ENCODE results near the gene MGST2.
"Not testable (repeated sequence)": the region's sequence is repeated elsewhere in the genome, so short reads cannot be mapped to it uniquely, and the experiment has no call there.

MGST2 gene

DNA sequence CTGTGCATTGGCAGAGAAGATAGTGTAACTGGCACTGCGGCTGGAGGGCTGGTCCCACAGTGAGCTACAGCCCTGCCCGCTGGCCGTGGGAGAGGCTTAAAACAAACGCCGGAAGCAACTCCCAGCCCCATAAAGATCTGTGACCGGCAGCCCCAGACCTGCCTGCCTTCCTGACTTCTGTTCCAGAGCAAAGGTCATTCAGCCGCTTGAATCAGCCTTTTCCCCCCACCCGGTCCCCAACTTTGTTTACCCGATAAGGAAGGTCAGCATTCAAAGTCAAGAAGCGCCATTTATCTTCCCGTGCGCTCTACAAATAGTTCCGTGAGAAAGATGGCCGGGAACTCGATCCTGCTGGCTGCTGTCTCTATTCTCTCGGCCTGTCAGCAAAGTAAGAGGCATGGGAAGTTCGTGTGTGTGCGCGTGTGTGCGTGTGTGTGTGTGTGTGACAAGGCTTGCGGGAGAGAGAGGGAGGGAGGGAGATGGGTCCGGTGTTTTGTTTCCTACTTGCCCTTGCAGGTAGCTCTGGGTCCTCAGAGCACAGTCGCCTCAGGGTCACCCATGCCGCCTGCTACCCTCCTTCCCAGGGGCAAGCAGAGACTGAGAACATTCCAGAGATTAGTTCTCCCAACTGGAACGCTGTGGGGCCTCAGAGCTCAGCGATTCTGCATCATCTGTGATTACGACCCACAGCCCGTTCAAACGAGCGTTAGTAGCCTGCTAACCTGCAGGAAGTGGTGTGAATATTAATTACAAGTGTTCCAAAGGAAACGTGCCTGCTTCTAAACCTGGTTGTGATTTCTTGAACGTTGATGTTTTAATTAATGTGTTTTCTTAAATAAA lies at the start of gene MGST2:
MGST2 (plus strand) TSS at position 130 of the 840 bp plus-strand sequence; CDS start at position 331, 201 bp downstream.
- no peak for FAIRE-seq

DNA sequence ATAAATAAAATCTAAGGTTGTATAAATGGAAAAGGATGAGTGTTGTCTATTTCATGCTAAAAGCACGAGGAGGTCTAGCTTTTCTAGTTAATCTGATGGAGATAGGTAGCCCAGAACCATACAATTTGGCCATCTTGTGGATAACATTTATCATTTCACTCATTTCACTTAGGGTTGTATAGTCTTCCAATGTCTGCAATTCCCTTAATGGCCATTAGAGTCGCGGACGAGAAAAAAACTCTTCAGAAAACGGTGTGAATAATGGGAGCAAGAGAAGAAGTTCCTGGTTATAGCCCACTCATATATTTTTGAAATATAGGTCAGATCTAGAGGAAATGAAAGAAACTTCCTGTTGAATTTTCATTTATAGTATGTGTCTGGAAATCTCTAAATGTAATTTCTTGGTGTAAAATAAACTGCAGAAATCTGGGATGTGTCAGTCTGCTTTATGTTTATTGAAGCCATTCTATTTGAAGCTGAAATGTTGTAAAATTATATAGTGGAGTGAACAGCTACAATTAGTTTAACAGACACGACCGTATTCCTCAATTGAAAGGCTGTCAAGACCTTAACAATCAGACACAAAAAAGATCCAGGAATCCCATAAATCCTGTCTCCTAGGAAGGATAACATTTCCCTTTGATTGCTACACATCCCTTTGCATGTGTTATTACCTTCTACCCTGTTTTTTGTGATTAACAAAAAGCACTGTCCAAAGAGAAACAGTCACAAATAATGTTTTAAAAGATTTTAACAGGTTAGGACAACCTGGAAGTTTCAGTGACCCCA lies 47.7 kb upstream of the MGST2 start:
- peak; percentile 63 for FAIRE-seq

DNA sequence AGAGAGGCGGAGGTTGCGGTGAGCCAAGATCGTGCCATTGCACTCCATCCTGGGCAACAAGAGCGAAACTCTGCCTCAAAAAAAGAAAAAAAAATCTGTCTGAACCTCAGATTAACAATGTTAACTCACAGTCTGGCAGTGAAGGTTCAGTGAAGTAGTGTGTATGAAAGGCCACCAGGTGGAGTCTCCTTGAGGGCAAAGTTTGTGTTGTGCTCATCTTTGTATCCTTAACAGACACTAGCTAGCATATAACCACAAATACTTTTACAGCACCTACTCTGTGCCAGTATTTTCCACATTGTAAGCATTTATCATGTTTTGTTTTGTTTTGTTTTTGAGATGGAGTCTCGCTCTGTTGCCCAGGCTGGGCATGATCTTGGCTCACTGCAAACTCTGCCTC lies 46.0 kb upstream of the MGST2 start:
- no peak for FAIRE-seq

DNA sequence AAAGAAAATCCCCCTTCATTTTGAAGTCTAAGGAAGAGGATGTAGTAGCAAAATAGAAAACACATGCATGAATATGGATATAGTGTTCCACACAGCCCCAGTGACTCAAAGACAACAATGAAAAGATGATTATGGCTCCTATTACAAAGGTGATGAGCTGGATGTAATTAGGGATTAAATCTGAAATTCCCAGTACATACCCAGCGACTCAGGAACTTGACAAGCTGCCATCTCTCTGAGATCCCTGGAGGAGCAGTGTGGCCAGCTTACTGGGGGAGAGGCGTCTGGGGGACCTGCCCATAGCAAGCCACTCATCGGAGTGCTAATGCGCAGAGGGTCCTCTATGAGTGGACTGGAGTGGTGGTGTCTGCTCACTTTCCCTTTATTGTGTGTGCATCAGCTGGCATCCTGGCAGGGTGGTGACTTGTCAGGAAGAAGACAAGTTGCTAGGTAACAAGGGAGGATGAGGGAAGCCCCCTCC lies 42.7 kb upstream of the MGST2 start:
- FAIRE-seq = no peak

DNA sequence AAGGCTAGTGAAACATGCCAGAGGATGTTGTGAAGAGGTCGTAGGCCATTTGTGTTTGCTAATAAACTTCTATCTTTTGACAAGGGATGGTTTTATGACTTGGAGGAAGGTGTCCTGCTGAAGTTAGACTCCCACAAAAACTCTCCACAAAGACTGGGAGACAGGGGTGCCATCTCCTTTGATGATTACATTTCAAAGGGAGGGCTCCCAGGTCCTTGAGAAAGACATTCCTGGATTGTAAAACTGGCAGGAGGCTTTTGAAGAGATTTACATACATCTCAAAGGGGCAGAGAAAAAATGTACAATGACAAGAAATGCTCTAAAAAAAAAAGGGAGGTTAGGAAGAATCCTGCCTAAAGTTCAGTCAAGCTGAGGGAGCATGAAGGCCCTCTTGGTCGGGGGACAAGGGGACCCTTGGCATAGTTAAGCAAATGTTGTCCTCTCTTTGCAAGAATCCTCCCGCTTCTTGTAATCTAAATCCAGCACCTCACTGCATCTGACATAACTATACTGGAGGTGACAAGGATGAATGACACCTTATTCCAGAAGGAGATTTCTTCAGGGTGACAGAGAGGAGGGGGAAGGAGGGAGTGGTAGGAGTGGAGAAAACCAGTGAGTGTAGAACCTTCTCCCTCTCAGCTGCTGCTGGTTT lies 41.1 kb upstream of the MGST2 start:
- FAIRE-seq = no peak

DNA sequence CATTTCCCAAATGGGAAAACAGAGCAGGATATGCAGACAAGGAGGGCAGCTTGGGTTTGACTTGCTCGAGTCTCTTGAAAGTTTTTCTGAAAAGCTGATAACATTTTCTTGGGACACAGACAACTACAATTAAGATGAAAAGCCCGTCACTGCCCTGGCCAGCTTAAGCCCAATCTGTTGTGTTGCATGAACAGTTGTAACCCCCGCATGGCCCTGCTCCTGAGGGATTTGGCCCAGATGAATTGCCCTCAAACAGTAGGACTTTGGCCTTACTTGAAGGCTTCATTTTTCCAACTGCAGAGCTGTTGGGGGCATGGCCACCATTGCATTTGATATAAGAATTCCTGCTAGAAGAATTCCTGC lies 40.5 kb upstream of the MGST2 start:
- FAIRE-seq = no peak

DNA sequence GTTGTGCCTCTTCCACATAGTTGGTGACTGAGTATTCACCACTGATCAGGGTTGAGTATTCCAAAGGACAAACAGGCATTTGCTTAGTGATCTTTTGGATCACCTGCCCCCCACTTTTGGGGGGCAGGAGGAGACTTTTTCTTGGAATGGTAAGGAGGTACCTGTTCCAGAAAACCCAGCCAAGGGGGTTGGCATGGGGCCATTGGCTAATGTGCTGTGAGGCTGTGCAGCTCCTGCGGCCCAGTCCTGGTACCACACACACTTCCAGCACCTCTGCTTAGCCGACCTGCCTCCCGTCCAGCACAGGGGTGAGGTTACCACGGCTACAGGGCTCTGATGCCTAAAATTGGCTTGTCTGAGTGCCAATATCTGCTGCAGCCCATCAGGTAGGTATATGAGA lies 40.1 kb upstream of the MGST2 start:
- no peak for FAIRE-seq

DNA sequence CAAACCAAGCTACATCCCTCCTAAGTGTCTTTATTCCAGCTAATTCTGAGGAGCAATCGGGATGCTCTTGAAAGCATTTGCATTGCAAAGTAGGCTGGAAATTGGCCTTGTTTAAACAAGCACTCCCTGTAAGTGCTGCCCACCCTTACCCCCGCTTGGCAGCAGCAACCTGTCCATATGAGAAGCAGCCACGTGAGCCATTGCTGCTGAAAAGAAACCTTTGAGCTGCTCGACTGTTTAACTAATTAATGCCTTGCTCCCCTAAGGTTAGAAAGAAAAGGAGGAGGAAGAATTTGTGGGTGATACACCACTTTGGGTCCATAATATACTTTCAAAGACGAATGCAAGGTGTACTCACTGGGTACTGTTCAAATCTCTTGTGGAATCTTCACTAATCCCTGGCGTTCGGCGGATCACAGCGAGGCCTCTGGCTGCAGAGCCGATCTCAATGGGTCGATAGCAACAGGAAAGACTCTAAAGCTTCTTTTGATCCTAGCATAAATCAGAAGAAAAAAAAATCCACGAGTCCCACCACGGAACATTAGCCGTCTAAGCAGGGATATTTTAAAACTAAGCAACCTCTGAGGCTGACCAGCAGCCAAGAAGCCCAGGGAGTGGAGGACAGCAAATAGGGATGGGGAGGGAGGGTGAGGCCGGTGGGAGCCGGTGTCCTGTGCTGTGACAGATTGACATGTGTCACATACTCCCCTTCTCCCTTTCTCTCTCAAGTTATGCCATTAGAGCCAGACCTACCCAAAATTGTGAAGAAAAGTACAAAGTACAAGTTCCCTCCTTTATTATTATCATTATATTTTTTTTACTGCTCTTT lies 37.2 kb upstream of the MGST2 start:
- no peak for FAIRE-seq

DNA sequence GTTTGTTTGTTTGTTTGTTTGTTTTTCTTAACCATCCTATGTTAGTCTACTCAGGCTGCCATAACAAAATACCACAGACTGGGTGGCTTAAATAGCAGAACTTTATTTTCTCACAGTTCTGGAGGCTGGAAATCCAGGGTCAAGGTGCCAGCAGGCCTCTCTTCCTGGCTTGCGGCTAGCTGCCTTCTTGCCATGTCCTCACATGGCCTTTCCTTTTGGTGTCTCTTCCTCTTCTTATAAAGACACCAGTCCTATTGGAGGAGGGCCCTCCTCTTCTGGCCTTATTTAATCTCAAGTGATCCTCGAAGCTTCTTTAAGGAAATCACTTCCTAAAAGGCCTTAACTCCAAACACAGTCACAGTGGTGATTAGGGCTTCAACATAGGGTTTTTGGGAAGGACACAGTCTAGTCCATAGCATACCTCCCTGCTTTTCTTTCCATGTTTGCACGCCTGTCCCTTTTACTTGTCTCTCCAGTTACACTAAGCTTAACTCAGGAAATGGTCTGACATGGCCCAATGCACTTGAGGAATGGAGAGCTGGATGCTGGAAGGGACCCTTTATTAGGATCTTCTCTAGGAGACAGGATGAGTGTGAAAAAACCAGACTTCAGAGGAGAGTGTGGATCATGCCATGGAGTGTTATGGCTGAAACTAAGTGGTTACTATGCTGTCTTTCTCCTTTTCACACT lies 36.0 kb upstream of the MGST2 start:
- no peak for FAIRE-seq

DNA sequence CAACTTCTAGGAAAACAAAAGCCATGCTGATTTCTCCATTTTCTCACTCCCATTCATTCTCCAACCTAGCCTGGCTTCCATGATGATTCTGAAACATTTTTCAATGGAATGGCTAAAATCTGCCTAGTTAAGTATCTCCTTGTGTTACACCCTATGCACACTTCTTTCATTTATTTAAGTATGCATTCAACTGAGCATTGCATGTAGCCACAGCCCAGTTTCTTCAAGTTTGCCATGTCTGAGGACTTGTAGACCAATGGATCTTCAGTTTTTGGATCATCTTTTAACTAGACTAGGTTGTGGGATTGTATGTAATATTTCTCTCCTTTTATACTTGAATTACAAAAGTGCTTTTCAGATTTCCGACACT lies 35.5 kb upstream of the MGST2 start:
- no peak for FAIRE-seq

DNA sequence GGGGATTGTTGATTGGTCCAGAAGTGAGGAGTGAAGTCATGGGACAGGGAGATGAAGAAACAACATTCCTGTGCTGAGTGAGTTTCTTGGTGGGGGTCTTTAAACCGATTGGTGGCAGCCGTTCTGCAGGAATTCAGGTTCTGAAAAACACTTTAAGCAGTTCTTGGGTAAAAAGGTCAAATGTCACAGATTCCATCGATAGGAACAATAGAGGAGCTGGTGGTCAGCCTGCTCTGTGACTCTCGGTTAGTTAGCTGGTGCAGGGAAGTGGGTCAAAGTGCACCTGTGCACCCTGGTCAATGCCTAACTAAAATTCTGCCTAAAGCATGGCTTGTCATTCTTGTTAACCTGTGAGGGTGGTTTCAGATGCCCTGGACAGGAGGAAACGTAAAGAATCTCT lies 34.6 kb upstream of the MGST2 start:
- no peak for FAIRE-seq

DNA sequence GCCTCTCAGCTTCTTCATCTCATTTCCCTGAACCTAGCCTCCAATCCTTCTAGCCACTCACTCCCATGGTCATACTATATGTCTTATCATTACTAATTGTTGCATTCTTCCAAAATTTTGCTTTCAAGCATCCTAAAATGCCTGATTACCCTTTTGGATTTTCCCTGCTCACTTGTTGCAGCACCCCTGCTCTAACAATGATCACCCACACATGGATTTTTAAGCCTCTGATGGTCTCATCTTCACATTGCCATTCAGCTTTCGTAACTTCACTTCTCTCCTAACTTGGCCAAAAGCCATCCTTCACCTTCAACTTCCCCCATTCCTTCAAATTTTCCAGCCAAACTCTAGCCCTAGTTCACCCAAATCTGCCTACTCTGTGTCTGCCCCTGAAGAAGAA lies 33.8 kb upstream of the MGST2 start:
- no peak for FAIRE-seq

DNA sequence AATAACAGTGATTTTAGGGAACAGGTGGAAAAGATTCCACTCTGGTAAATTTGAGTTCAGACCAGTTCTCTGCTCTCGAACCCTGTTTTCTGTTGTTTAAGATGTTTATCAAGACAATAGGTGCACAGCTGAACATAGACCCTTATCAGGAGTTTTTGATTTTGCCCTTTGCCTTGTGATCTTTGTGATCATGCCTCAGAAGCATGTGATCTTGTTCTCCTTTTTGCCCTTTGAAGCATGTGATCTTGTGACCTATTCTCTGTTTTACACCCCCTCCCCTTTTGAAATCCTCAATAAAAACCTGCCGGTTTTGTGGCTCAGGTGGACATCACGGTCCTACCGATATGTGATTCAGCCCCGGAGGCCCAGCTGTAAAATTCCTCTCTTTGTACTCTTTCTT lies 32.9 kb upstream of the MGST2 start:
- FAIRE-seq = not testable (repeated sequence)

DNA sequence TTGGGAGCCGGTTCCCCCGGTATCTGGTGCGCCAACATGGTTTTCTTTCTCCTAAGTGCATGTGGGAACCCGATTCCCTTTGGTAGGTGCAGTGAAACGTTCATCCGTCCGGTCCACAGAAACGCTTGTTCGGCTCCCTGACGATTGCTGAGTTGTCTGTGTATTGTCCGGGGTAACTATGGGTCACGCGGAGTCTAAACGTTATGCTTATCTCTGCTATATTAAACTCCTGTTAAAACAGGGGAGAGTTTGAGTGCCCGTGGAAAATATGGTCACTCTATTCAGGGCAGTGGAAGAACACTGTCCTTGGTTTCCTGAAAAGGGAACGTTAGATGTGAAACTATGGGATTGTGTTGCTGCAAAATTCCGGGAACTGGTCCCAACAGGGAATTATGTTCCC lies 32.4 kb upstream of the MGST2 start:
- FAIRE-seq = no peak

DNA sequence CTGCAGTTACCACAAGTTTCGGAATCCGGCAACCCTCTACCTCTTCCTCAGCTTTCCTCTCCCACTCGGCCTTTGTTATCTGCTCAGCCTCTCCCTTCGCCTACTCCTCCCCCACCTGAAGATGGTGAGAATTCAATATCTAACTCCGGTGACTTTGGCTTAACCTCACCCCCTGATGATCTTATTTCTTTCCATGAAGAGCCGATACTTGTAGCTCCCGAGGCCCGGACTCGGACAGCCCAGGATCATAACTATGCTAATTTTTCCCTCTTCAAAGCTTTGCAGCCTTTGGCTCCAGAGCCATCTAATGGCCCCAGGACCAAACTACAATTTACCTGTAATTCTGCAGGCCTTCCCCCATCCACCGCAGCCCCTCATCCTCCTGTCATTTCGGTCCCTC lies 32.0 kb upstream of the MGST2 start:
- no peak for FAIRE-seq

DNA sequence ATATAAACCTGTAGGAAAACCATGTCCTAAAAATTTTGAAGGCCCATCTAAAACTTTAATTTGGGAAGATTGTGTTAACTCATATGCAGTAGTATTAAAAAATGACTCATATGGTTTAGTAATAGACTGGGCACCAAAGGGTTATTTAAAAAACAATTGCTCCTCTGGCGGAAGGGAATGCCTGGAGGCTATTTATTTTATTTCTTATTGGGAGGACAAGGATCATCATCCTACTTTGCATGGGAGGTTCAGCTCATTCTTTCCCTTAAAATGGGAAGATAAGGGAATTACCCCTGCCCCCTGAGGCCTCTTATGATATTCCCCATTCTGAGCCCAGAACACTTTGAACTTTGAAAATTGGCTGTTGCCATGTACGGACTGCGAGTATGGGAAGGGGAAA lies 29.7 kb upstream of the MGST2 start:
- no peak for FAIRE-seq

DNA sequence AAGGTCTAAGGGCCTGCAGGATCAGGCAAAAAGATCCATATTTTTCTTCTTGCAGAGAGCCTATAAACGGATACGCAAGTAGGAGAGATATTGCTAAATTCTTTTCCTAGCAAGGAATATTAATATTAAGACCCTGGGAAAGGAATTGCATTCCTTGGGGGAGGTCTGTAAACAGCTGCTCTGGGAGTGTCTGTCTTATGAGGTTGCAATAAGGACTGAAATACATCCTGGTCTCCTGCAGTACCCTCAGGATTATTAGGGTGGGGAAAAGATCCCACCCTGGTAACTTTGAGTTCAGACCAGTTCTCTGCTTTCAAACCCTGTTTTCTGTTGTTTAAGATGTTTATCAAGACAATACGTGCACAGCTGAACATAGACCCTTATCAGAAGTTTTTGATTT lies 27.3 kb upstream of the MGST2 start:
- not testable (repeated sequence) for FAIRE-seq

DNA sequence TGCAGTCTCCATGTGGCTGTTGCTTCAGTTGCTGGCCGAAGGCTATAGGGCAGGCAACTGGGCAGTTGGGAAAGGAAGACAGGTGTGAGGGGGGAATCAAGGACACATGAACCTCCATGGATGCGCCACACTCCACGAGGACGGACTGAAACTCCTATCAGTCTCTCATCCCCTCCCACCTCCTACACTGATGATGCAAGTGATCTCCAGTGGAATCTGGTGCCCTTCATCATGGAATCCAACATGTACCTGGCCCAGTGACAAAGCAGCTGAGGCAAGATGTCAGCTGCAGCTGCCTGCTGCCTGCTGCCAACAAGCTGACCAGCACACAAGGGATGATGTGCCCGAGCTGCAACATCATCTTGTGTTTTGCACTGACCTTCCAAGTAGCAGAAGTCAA lies 26.0 kb upstream of the MGST2 start:
- no peak for FAIRE-seq

DNA sequence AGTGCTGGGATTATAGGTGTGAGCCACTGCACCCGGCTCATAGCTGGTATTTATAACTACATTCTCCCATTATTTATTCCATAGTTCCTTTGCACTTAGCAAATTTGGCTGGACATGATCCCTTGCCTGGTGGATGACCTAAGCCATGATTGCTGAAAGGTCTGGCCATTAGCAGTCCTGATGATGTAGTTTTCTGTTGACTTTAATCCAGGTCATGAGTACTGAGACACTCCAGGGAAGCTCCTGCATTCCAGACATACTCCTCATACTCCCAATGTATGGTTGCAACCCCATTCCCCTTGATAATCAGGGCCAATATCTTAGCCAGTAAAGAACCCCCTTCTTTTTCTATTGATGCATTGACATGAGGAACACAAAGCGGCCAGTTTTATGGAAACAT lies 24.4 kb upstream of the MGST2 start:
- no peak for FAIRE-seq

DNA sequence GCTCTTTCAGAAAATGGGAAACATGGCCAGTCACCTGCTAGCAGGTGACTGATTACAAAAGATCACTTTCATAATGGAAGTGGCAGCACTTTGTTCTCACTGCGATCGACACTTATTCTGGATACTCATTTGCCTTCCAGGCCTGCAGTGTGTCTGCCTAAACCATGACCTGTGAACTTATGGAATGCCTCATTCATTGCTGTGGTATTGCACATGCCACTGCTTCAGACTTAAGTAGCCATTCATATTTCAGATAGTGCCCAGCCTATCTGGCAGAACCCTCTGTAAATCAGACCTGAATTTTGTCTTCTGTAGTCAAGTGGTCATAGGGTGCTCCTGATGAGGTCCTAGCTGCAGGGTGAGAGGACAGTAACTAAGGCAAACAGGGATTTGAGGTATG lies 23.3 kb upstream of the MGST2 start:
- FAIRE-seq = no peak

DNA sequence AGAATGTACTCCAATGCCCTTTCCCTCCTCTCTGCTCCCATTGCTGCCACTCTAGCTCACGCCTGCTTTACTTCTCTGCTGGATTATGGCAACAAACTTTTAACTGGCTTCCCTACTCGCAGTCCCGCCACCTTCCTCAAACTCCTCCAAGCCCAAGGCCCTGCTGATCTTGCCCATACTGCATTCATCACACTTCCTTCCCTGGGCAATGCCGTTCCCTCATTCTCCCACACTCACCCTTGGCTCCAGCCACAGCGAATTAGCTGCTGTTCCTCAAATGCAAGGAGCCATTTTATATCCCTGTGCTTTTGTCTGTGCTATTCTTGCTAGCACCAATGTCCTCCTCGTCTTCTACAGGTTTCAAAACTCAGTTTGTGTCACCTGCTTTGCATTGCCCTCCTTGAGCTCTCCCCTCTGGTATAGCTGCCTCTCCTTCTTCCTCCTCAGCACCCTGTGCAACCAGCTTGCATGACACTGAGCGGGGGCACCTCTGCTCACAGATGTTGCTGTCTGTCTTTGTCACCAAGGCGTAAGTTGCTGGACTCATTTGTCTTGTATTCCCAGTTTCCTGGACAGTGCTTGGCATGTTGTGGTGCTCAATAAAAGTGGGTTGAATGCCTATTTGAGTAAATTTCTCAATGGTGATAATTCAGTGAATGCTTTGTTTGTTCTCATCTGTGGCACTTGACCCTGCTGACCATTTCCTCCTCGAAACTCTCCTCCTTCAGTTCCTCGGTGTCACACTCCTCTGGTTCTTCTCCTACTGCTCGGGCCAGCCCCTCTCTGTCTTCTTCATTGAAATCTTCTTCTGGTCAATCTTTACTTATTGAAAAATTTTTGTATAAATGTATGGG lies 22.4 kb upstream of the MGST2 start:
- no peak for FAIRE-seq

All from endometrium (tissue), 2 donors.